HepG2 (cell line): ENCODE measurements around the gene SBNO2. TPM values are rescaled to one million over a fixed set of nuclear protein-coding genes. Genes with fewer than 3 reads are reported as not detected.
A peak's percentile ranks its signal among the peaks of the same experiment; 100 is the strongest.

ENCODE experiments used
- ATAC-seq: fragments of 200-7000 bp; cut with Tn5 transposase; 3 replicates; pipeline ENCODE4 v1.9.1; 2020; ENCODE audit warnings: mild to moderate bottlenecking, moderate library complexity
- BruUV-seq: library from RNA; stranded (reverse); fragments of 400-500 nt; replicated peaks from 2 replicates; lab custom pipeline; 2021; lab: Mats Ljungman, UMichigan
- CTCF ChIA-PET: fragments of 300-600 bp; formaldehyde crosslinking; extraction: SDS; loops from one replicate; lab custom pipeline; 2021; ENCODE audit warnings: low total read pairs, inconsistent platforms, low intra/inter-chr PET ratio; lab: Yijun Ruan, JAX
- POLR2A ChIA-PET: fragments of 350-600 bp; sonication (Branson Sonifier 250); formaldehyde crosslinking; loops from one replicate; lab custom pipeline; 2020; ENCODE audit warnings: antibody characterized with exemption, inconsistent platforms; lab: Yijun Ruan, JAX
- DNase-seq: peaks from one replicate; pipeline ENCODE4 v3.0.0-alpha.2; 2015; ENCODE audit warnings: low spot score
- FAIRE-seq: peaks from 3 replicates; lab custom pipeline; 2011; peaks lifted over from hg19 to GRCh38; lab: Jason Lieb, UNC
- H2AFZ ChIP-seq: one replicate; pipeline ENCODE4 v1.6.1; 2011; ENCODE audit warnings: low read length, inconsistent platforms
- H3K27ac ChIP-seq: fragments of 300-600 bp; 3 replicates; pipeline ENCODE4 v1.8.0; 2011; ENCODE audit warnings: mixed run types, mild to moderate bottlenecking, mixed read lengths, low read length, inconsistent platforms; ENCODE audit not compliant: insufficient read depth; ENCODE audit errors: extremely low read length
- H3K27me3 ChIP-seq, 2 experiments: fragments of 200-600 bp in 1 of 2; 2 replicates in 1 of 2; 3 replicates in 1 of 2; pipeline versions ENCODE4 v1.6.0 to v1.8.0; 2011; ENCODE audit warnings: low read length in 2 of 2, mild to moderate bottlenecking in 2 of 2, moderate library complexity in 2 of 2, inconsistent platforms in 1 of 2; ENCODE audit not compliant: insufficient read depth in 2 of 2, control insufficient read depth in 1 of 2
- H3K36me3 ChIP-seq, 2 experiments: fragments of 200-600 bp in 1 of 2; replicated peaks in 1 of 2; 2 replicates in 1 of 2; 3 replicates in 1 of 2; pipeline versions ENCODE4 v1.5.1 to v1.8.0; 2011; ENCODE audit warnings: low read length in 2 of 2, inconsistent platforms in 1 of 2; ENCODE audit not compliant: insufficient read depth in 2 of 2, control insufficient read depth in 1 of 2
- H3K4me1 ChIP-seq: 2 replicates; pipeline ENCODE4 v1.5.1; 2012; ENCODE audit warnings: low read length, inconsistent platforms; ENCODE audit not compliant: insufficient read depth
- H3K4me2 ChIP-seq: 2 replicates; pipeline ENCODE4 v1.6.0; 2011; ENCODE audit warnings: low read depth, low read length, inconsistent platforms
- H3K4me3 ChIP-seq, 3 experiments: fragments of 200-600 bp in 1 of 3; sonication (generic), shearing (Covaris generic) in 1 of 3; replicated peaks in 1 of 3; 2 replicates each; pipeline ENCODE4 v1.5.1; 2011 to 2016; ENCODE audit warnings: low read length in 3 of 3, inconsistent platforms in 2 of 3, low read depth in 2 of 3, mild to moderate bottlenecking in 2 of 3, control low read depth in 1 of 3, mixed read lengths in 1 of 3; ENCODE audit not compliant: insufficient read depth in 1 of 3
- H3K79me2 ChIP-seq: one replicate; pipeline ENCODE4 v1.6.1; 2011; ENCODE audit warnings: low read length, inconsistent platforms; ENCODE audit not compliant: insufficient read depth
- H3K9ac ChIP-seq: 2 replicates; pipeline ENCODE4 v1.6.0; 2011; ENCODE audit warnings: mild to moderate bottlenecking, low read depth, low read length, inconsistent platforms; ENCODE audit not compliant: insufficient read depth
- H3K9me3 ChIP-seq: 2 replicates; pipeline ENCODE4 v1.5.1; 2012; ENCODE audit warnings: mild to moderate bottlenecking, low read length
- H4K20me1 ChIP-seq: 2 replicates; pipeline ENCODE4 v1.6.0; 2011; ENCODE audit warnings: inconsistent platforms, mild to moderate bottlenecking, low read length, moderate library complexity; ENCODE audit not compliant: insufficient read depth
- HOXA9 ChIP-seq: sonication (generic); formaldehyde crosslinking; IDR thresholded peaks from 2 replicates; pipeline ENCODE4 v1.8.1; 2022; ENCODE audit warnings: missing genetic modification reagents, mild to moderate bottlenecking, moderate library complexity, borderline replicate concordance
- IKZF5 ChIP-seq: IDR thresholded peaks from 2 replicates; pipeline ENCODE4 v1.6.1; 2018; ENCODE audit warnings: missing genetic modification reagents, mild to moderate bottlenecking, missing compliant biosample characterization
- KLF16 ChIP-seq, 2 experiments: sonication (generic) in 1 of 2; formaldehyde crosslinking in 1 of 2; IDR thresholded peaks; 2 replicates each; pipeline versions ENCODE4 v1.6.1 to v1.8.0; 2016 to 2023; ENCODE audit warnings: missing genetic modification reagents in 2 of 2, missing compliant biosample characterization in 1 of 2
- NCOA1 ChIP-seq: sonication (generic); formaldehyde crosslinking; IDR thresholded peaks from 2 replicates; pipeline ENCODE4 v1.9.0; 2021; ENCODE audit warnings: missing genetic modification reagents
- NFIC ChIP-seq: IDR thresholded peaks from 2 replicates; pipeline ENCODE4 v1.6.1; 2012; ENCODE audit warnings: mild to moderate bottlenecking, low read length, inconsistent platforms
- TRAFD1 ChIP-seq: sonication (generic); formaldehyde crosslinking; IDR thresholded peaks from 2 replicates; pipeline ENCODE4 v1.5.1; 2020; ENCODE audit warnings: missing genetic modification reagents, mild to moderate bottlenecking, borderline replicate concordance
- ZNF12 ChIP-seq: sonication (generic); formaldehyde crosslinking; IDR thresholded peaks from 2 replicates; pipeline ENCODE4 v1.5.0; 2020; ENCODE audit warnings: missing genetic modification reagents
- ZNF280D ChIP-seq: sonication (generic); formaldehyde crosslinking; IDR thresholded peaks from 2 replicates; pipeline ENCODE4 v1.5.1; 2020; ENCODE audit warnings: mild to moderate bottlenecking, missing genetic modification reagents
- ZNF33B ChIP-seq: sonication (generic); formaldehyde crosslinking; IDR thresholded peaks from 2 replicates; pipeline ENCODE4 v1.5.1; 2020; ENCODE audit warnings: mild to moderate bottlenecking, missing genetic modification reagents
- ZNF550 ChIP-seq: sonication (generic); formaldehyde crosslinking; IDR thresholded peaks from 2 replicates; pipeline ENCODE4 v1.4.0; 2020; ENCODE audit warnings: mild to moderate bottlenecking, missing genetic modification reagents, borderline replicate concordance
- WGBS: methylation state at CpG from one replicate; pipeline ENCODE4 v1.1.6; 2017; ENCODE audit warnings: low lambda C conversion rate; 5-methylcytosine and 5-hydroxymethylcytosine counted together
- in situ Hi-C: cut with HindIII; loops from 2 replicates; pipeline ENCODE4 v1.10.0; 2017; ENCODE audit warnings: low pct_unique_long_range_greater_than_20kb; ENCODE audit not compliant: extremely low pct_ligation_motif_present
- intact Hi-C: fragments of 100-400 bp; cut with micrococcal nuclease; formaldehyde crosslinking; loops from one replicate; pipeline ENCODE4 v1.10.0; 2022; ENCODE audit not compliant: unreplicated experiment
- polyA plus RNA-seq, 8 experiments: library from polyadenylated mRNA; depleted of rRNA in 3 of 8; stranded (reverse) in 7 of 8; unstranded in 1 of 8; fragments of >200 nt; fragmentation: Illumina TruSeq in 4 of 8; extraction: Trizol in 4 of 8; gene quantifications; 2 replicates each; pipeline versions ENCODE4 v1.2.1 to v1.2.3, GENCODE V29; 2011 to 2016; ENCODE audit warnings: low read depth in 4 of 8, missing spikeins in 1 of 8, mixed read lengths in 1 of 8; ENCODE audit not compliant: insufficient read depth in 1 of 8
- total RNA-seq, 5 experiments: library from RNA; depleted of rRNA; stranded (reverse); fragments of >200 nt; fragmentation: Illumina TruSeq; extraction: Trizol; gene quantifications; 2 replicates each; pipeline ENCODE4 v1.2.3, GENCODE V29; 2016; ENCODE audit warnings: low read depth in 1 of 5

The SBNO2 gene
- total and polyA plus RNA-seq, 2 of the 13 experiments (the other 11 are each of a cell fraction or from before 2014, with no cell fraction given) = 8.6 to 10.4 TPM

GRCh38 chr19:1182068-1182467 lies 8.0 kb upstream of the SBNO2 start:
- intact Hi-C loops = no loop called here
- in situ Hi-C loops = no loop called here
- no peak for FAIRE-seq
- Histone ChIP-seq H3K4me2 (no peak overlapping the region), H3K36me3 (no peaks in the 10 kb centered on the region), H3K27ac (no peak overlapping the region), H3K4me1 (peaks cover 40% of the 10 kb centered on the region), H3K27me3 (no peaks in the 10 kb centered on the region), H4K20me1 (no peaks in the 10 kb centered on the region), H3K4me3 (no peak overlapping the region), H3K9me3 (no peaks in the 10 kb centered on the region), H3K79me2 (no peaks in the 10 kb centered on the region), H3K9ac (no peak overlapping the region), H2AFZ (no peak overlapping the region)
- BruUV-seq = no TSS peak
- DNase-seq = no peak
- ATAC-seq = no peak
- CTCF ChIA-PET = no interaction called here
- POLR2A ChIA-PET = no interaction called here
- WGBS = 83% methylated on average over 10 of the region's 10 CpGs
- no peak for TF ChIP-seq NFIC
- no peak for TF ChIP-seq ZNF12 (CRISPR knock-in tag)
- no peak for TF ChIP-seq NCOA1 (CRISPR knock-in tag)

GRCh38 chr19:1181606-1182005 lies 7.5 kb upstream of the SBNO2 start:
- Histone ChIP-seq H3K4me3 (no peak overlapping the region), H3K9me3 (no peaks in the 10 kb centered on the region), H3K4me2 (no peak overlapping the region), H2AFZ (no peak overlapping the region), H3K79me2 (no peaks in the 10 kb centered on the region), H3K9ac (no peak overlapping the region), H3K36me3 (no peaks in the 10 kb centered on the region), H3K27me3 (no peaks in the 10 kb centered on the region), H3K27ac (no peak overlapping the region), H3K4me1 (peaks cover 40% of the 10 kb centered on the region), H4K20me1 (no peaks in the 10 kb centered on the region)
- FAIRE-seq = no peak
- WGBS = 59% methylated on average over 11 of the region's 11 CpGs
- intact Hi-C loops (no loop called here), in situ Hi-C loops (no loop called here)
- no TSS peak for BruUV-seq
- ATAC-seq = peak; percentile 13; the same call in 2 of the 3 replicates
- no peak for DNase-seq
- ChIA-PET CTCF (no interaction called here), POLR2A (no interaction called here)
- TF ChIP-seq ZNF550 (CRISPR knock-in tag) (no peak), TRAFD1 (CRISPR knock-in tag) (no peak), HOXA9 (CRISPR knock-in tag) (no peak), IKZF5 (CRISPR knock-in tag) (no peak), ZNF33B (CRISPR knock-in tag) (no peak), ZNF280D (CRISPR knock-in tag) (no peak), KLF16 (CRISPR knock-in tag; IDR thresholded peaks at IDR 0.05) (no peak)
